Ishikawa (cell line): Measurements from ENCODE around the gene CRB3.

Source experiments
- CEBPB ChIP-seq: IDR thresholded peaks from 2 replicates; pipeline ENCODE4 v1.6.1; 2012
- CREB1 ChIP-seq: IDR thresholded peaks from 2 replicates; pipeline ENCODE4 v1.6.1; 2012; ENCODE audit warnings: low read depth
- EGR1 ChIP-seq: IDR thresholded peaks from 2 replicates; pipeline ENCODE4 v1.6.1; 2012
- EP300 ChIP-seq: IDR thresholded peaks from 2 replicates; pipeline ENCODE4 v1.6.1; 2012; ENCODE audit warnings: borderline replicate concordance
- FOXM1 ChIP-seq: IDR thresholded peaks from 2 replicates; pipeline ENCODE4 v1.6.1; 2012; ENCODE audit warnings: low read depth, borderline replicate concordance
- MAX ChIP-seq: IDR thresholded peaks from 2 replicates; pipeline ENCODE4 v1.6.1; 2012
- NFIC ChIP-seq: IDR thresholded peaks from 2 replicates; pipeline ENCODE4 v1.6.1; 2012
- RAD21 ChIP-seq: IDR thresholded peaks from 2 replicates; pipeline ENCODE4 v1.6.1; 2012; ENCODE audit warnings: low read depth
- REST ChIP-seq: IDR thresholded peaks from 2 replicates; pipeline ENCODE4 v1.6.1; 2012; ENCODE audit warnings: low read depth, mild to moderate bottlenecking
- TAF1 ChIP-seq: IDR thresholded peaks from 2 replicates; pipeline ENCODE4 v1.6.1; 2012; ENCODE audit warnings: low read depth, mild to moderate bottlenecking
- TCF12 ChIP-seq: IDR thresholded peaks from 2 replicates; pipeline ENCODE4 v1.6.1; 2012; ENCODE audit warnings: low read depth
- TEAD4 ChIP-seq: IDR thresholded peaks from 2 replicates; pipeline ENCODE4 v1.6.1; 2012
- USF1 ChIP-seq: IDR thresholded peaks from 2 replicates; pipeline ENCODE4 v1.6.1; 2012
- YY1 ChIP-seq: IDR thresholded peaks from 2 replicates; pipeline ENCODE4 v1.6.1; 2012; ENCODE audit warnings: low read depth
- ZBTB7A ChIP-seq: IDR thresholded peaks from 2 replicates; pipeline ENCODE4 v1.6.1; 2012; ENCODE audit warnings: low read depth

CRB3 gene

GRCh38 chr19:6439743-6440142 is 24.3 kb upstream of the CRB3 start:
- TF ChIP-seq TAF1 (no peak), REST (no peak), ZBTB7A (no peak), RAD21 (no peak), YY1 (no peak), TEAD4 (no peak), EP300 (no peak), CREB1 (no peak), USF1 (no peak), TCF12 (no peak), NFIC (no peak), MAX (no peak), CEBPB (no peak)

GRCh38 chr19:6440905-6441304 is 23.2 kb upstream of the CRB3 start:
- TF ChIP-seq TAF1 (no peak), TEAD4 (no peak), ZBTB7A (no peak), NFIC (no peak), CEBPB (no peak)

GRCh38 chr19:6442087-6442688 is 21.9 kb upstream of the CRB3 start:
- no peak for TF ChIP-seq FOXM1
- no peak for TF ChIP-seq USF1
- no peak for TF ChIP-seq CEBPB
- no peak for TF ChIP-seq EGR1
- no peak for TF ChIP-seq ZBTB7A
- TF ChIP-seq CREB1 = no peak
- no peak for TF ChIP-seq REST

GRCh38 chr19:6443986-6444385 is 20.1 kb upstream of the CRB3 start:
- TF ChIP-seq NFIC (no peak), MAX (no peak), TEAD4 (no peak), TCF12 (no peak), RAD21 (no peak), YY1 (no peak), REST (no peak), TAF1 (no peak)

GRCh38 chr19:6446452-6446851 is 17.6 kb upstream of the CRB3 start:
- TF ChIP-seq YY1 (no peak), EP300 (no peak), TAF1 (no peak), MAX (no peak), REST (no peak), CREB1 (no peak), NFIC (no peak), CEBPB (no peak), FOXM1 (no peak), TEAD4 (no peak), USF1 (no peak), EGR1 (no peak), RAD21 (no peak), ZBTB7A (no peak), TCF12 (no peak)
